Activated T-cell treated with anti-CD3 and anti-CD28 coated beads, Interleukin-2, amount 50 U/mL, for 1 hour (primary cell): Measurements from ENCODE around the gene TERT.

Experiments used
- DNase-seq: peaks from one replicate; pipeline ENCODE4 v3.0.0-alpha.2; 2020

The TERT gene

GRCh38 chr5:1317921-1318565 is 23.2 kb upstream of the TERT start:
- DNase-seq, result no peak

- DNase-seq, result peak; percentile 14
These were observed 21.9 kb upstream of the TERT start for GRCh38 chr5:1316588-1317340.

GRCh38 chr5:1315709-1316587 is 21.1 kb upstream of the TERT start:
- DNase-seq, result peak; percentile 55

- no peak for DNase-seq
These were observed 20.3 kb upstream of the TERT start for GRCh38 chr5:1315018-1315708.

GRCh38 chr5:1314564-1314982 is 19.7 kb upstream of the TERT start:
- peak; percentile 15 for DNase-seq

GRCh38 chr5:1312993-1313833 is 18.3 kb upstream of the TERT start:
- DNase-seq, result peak; percentile 42

GRCh38 chr5:1312206-1312605 is 17.3 kb upstream of the TERT start:
- DNase-seq, result peak; percentile 54

- DNase-seq, result peak; percentile 11
These were observed 16.7 kb upstream of the TERT start for GRCh38 chr5:1311439-1312055.

GRCh38 chr5:1310118-1310517 is 15.2 kb upstream of the TERT start:
- DNase-seq, result peak; percentile 8

GRCh38 chr5:1304033-1304432 is 9.2 kb upstream of the TERT start:
- DNase-seq, result no peak

GRCh38 chr5:1302258-1302657 is 7.4 kb upstream of the TERT start:
- DNase-seq, result no peak

GRCh38 chr5:1300581-1301083 is 5.8 kb upstream of the TERT start:
- no peak for DNase-seq

GRCh38 chr5:1299961-1300360 is 5.1 kb upstream of the TERT start:
- DNase-seq, result peak; percentile 5

GRCh38 chr5:1299511-1299850 is 4.6 kb upstream of the TERT start:
- DNase-seq, result peak; percentile 14

GRCh38 chr5:1298723-1299510 is 4.0 kb upstream of the TERT start:
- DNase-seq, result peak; percentile 6

GRCh38 chr5:1298067-1298551 is 3.2 kb upstream of the TERT start:
- DNase-seq, result peak; percentile 6

- DNase-seq, result peak; percentile 12
These were observed 2.4 kb upstream of the TERT start for GRCh38 chr5:1297243-1297642.

- peak; percentile 17 for DNase-seq
These were observed 776 bp upstream of the TERT start for GRCh38 chr5:1295650-1296037.

- no peak for DNase-seq
These were observed 548 bp downstream of the TERT start for GRCh38 chr5:1294206-1294834.
